GM19025 (cell line): Measurements from ENCODE around the gene TBXA2R.

ENCODE experiments used
- ATAC-seq: cut with Tn5 transposase; IDR thresholded peaks from one replicate; pipeline ENCODE4 v1.9.1; 2021; ENCODE audit warnings: mild to moderate bottlenecking, low read depth, moderate library complexity; ENCODE audit not compliant: unreplicated experiment

TBXA2R gene

GRCh38 chr19:3620817-3621547 is 14.3 kb upstream of the TBXA2R start:
- no peak for ATAC-seq

GRCh38 chr19:3620145-3620816 is 13.6 kb upstream of the TBXA2R start:
- ATAC-seq, result no peak

- no peak for ATAC-seq
Observed at GRCh38 chr19:3619631-3620012, 12.9 kb upstream of the TBXA2R start.

- ATAC-seq, result no peak
Observed at GRCh38 chr19:3618811-3619630, 12.3 kb upstream of the TBXA2R start.

- ATAC-seq, result no peak
Observed at GRCh38 chr19:3618144-3618810, 11.6 kb upstream of the TBXA2R start.

GRCh38 chr19:3617463-3617862 is 10.8 kb upstream of the TBXA2R start:
- ATAC-seq, result no peak

GRCh38 chr19:3615524-3616135 is 9.0 kb upstream of the TBXA2R start:
- ATAC-seq, result no peak

GRCh38 chr19:3614858-3615505 is 8.3 kb upstream of the TBXA2R start:
- ATAC-seq, result no peak

GRCh38 chr19:3613818-3614661 is 7.4 kb upstream of the TBXA2R start:
- ATAC-seq, result no peak

GRCh38 chr19:3612901-3613741 is 6.4 kb upstream of the TBXA2R start:
- no peak for ATAC-seq

- no peak for ATAC-seq
Observed at GRCh38 chr19:3612330-3612729, 5.7 kb upstream of the TBXA2R start.

GRCh38 chr19:3611841-3612240 is 5.2 kb upstream of the TBXA2R start:
- no peak for ATAC-seq

- no peak for ATAC-seq
Observed at GRCh38 chr19:3610745-3611717, 4.4 kb upstream of the TBXA2R start.

- ATAC-seq, result no peak
Observed at GRCh38 chr19:3609779-3610719, 3.4 kb upstream of the TBXA2R start.

- no peak for ATAC-seq
Observed at GRCh38 chr19:3608750-3609322, 2.2 kb upstream of the TBXA2R start.
